GM12801 (cell line): ENCODE measurements around the gene PDPK1.

ENCODE experiments used
- TF ChIP-seq, protein P1 (sequence below): IDR thresholded peaks from one replicate; pipeline ENCODE4 v1.5.1; 2011; ENCODE audit warnings: control low read depth; ENCODE audit not compliant: insufficient read length; ENCODE audit errors: extremely low read depth

PDPK1 gene

DNA sequence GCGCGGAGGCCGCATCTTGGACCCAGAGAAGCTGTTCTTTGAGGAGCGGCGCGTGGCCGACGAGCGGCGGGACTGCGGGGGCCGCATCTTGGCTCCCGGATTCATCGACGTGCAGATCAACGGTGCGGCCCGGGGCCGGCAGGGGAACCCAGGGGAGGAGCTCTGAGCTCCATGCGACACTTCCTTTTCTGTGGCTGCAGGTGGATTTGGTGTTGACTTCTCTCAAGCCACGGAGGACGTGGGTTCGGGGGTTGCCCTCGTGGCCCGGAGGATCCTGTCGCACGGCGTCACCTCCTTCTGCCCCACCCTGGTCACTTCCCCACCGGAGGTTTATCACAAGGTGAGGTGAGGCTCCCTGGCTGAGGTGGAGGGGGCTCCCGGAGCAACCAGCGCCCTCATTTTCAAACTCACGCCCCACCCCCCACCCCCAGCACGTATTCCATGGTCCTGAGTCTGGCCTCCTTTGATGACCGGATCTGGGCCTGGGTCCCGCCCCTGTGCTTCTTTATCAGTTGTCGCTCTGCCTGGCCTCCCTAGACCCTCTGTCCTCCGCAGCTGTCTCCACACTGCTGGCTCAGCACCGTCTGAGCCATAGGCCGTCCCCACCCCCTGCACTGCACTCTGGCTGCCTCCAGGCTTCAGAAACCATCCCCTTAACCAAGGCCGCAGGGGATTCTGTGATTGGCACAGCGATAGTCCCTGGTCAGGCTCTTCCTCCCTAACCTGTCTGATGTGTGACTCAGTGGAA is 16.9 kb upstream of the PDPK1 start:
- TF ChIP-seq, protein P1, sequence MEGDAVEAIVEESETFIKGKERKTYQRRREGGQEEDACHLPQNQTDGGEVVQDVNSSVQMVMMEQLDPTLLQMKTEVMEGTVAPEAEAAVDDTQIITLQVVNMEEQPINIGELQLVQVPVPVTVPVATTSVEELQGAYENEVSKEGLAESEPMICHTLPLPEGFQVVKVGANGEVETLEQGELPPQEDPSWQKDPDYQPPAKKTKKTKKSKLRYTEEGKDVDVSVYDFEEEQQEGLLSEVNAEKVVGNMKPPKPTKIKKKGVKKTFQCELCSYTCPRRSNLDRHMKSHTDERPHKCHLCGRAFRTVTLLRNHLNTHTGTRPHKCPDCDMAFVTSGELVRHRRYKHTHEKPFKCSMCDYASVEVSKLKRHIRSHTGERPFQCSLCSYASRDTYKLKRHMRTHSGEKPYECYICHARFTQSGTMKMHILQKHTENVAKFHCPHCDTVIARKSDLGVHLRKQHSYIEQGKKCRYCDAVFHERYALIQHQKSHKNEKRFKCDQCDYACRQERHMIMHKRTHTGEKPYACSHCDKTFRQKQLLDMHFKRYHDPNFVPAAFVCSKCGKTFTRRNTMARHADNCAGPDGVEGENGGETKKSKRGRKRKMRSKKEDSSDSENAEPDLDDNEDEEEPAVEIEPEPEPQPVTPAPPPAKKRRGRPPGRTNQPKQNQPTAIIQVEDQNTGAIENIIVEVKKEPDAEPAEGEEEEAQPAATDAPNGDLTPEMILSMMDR: no peak

DNA sequence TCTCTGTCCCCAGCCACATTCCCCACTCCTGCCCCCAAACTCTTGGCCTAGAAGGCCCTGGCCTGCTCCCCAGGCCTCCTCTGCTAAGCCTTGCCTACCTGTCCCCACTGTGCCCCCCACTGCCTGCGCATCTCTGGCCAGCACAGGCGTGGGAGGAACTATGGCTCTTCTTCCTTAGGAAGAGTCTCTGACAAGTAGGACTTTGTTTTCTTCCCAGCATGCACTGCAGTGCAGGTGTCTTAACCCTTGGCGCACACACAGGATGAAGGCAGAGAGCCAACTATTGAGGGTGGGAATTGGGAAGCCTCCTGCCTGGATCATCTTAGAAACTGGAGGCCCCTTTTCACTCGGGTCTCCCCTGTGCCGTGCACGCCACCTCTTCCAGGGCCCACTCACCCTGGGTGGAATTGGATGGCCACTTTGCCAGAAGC is 14.0 kb upstream of the PDPK1 start:
- TF ChIP-seq, protein P1: no peak

DNA sequence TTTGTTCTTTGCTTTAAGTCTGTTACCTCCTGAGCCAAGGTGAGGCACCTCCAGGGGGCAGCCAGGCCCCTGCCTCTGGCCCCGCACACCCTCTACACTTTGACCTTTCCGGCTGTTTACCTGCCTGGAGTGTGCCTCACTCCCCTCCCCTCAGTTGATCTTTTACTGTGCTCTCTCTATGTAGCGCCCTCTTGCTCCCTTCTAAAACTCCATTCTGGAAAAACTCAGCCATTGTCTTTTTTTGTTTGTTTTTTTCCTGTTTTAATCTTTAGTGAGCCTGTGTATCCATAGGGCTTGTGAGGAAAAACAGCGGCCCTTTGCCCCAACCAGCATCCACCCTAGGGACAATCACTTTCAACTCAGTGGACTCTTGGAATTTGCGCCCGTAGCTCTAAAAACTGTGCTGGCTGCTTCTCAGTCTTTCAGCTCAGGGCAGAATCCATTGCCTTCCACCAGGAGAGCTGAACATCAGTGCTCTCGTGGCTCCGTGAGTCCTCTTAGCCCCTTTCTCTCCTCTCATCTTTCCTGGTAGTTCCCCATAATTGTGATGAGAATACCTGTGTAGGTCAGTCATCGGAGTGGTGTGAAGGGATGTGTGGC is 13.4 kb upstream of the PDPK1 start:
- TF ChIP-seq, protein P1: no peak

DNA sequence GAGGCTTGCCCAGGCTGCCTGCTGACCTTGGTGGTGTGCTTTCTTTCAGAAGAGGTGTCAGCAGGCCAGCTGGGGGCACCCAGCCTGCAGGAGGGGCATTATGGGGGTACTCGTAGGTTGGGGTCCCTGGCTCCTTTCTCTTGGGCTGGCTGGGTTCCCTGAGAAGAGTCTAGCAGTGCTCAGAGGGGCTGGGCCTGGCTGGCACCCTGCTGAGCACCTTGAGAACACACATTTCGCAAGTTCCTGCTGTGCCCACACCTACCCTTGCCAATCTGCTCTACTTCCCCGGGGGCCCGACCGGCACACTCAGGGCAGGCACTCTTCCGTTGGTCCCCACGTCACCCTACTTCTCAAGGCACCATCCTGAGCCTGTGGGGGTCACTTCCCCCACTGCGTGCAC is 11.7 kb upstream of the PDPK1 start:
- TF ChIP-seq, protein P1: no peak

DNA sequence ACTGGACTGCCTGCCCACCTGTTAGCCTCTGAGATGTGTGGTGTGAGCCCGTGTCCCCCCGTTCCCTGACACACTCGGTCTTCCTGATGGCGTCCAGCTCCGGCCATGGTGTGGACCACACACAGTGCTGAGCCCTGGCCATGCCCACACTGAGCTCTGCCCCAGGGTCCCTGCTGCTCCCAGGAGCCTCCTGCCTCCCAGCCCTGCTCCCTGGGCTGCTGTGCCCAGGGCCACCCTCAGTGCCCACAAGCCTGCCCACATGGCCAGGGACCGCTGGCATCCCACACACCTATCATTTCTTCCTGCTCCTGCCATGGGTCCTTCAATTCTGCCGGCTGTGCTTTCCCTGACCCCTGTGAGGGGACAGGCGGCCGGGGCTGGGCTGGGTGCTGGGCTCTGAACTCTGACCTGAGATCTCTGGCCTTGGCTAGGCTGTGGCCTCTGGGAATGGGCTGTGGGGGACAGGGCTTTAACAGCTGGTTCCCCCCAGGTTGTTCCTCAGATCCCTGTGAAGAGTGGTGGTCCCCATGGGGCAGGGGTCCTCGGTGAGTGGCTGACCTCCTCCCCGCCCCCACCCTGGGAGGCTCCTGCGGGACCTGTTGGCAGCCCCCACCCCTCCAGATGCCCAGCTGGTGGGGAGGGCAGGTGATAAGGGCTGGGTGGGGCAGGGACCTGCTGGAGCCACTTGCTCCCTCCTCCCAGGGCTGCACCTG is 10.6 kb upstream of the PDPK1 start:
- TF ChIP-seq, protein P1: no peak

DNA sequence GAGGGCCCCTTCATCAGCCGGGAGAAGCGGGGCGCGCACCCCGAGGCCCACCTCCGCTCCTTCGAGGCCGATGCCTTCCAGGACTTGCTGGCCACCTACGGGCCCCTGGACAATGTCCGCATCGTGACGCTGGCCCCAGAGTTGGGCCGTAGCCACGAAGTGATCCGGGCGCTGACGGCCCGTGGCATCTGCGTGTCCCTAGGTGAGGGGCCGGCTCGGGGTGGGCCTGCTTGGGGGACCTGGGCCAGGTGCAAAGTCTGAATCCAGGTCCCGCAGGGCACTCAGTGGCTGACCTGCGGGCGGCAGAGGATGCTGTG is 10.1 kb upstream of the PDPK1 start:
- TF ChIP-seq, protein P1: no peak

DNA sequence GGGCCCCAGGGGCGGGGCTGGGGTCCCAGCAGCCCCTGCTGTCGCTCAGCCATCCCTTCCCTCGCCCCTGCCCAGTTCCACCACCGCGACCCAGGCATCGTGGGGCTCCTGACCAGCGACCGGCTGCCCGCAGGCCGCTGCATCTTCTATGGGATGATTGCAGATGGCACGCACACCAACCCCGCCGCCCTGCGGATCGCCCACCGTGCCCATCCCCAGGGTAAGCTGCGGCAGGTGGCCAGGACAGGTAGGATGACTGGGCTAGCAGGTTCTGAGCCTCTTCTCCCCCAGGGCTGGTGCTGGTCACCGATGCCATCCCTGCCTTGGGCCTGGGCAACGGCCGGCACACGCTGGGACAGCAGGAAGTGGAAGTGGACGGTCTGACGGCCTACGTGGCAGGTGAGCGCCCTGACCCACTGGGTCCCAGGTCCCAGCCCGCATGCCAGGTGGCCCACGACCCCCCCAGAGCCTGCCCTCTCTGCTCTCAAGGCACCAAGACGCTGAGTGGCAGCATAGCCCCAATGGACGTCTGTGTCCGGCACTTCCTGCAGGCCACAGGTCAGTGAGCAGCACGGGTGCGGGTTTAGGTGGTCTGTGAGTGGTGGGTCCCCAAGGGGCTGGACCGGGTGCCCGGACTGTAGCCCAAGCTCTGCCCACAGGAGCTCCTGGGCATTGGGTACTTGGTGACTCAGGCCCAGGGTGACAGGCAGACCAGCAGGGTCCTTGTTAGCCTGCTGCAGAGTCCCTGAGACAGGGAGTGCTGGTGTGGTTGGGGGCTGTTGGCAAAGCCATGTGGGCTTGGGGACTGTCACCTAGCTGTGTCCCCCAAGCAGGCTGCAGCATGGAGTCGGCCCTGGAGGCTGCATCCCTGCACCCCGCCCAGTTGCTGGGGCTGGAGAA is 9.4 kb upstream of the PDPK1 start:
- TF ChIP-seq, protein P1: no peak
